Kidney epithelial cell (primary cell): ENCODE data around the gene SLC6A5. TPM values are rescaled to one million over a fixed set of nuclear protein-coding genes. Genes with fewer than 3 reads are reported as not detected.
A peak's percentile ranks its signal among the peaks of the same experiment; 100 is the strongest.

Experiments used
- DNase-seq: peaks from one replicate; pipeline ENCODE4 v3.0.0-alpha.2; 2010; ENCODE audit warnings: low read depth
- H3K27me3 ChIP-seq: 2 replicates; pipeline ENCODE4 v1.6.0; 2011; ENCODE audit warnings: low read length; ENCODE audit not compliant: control insufficient read depth, insufficient read depth
- H3K36me3 ChIP-seq: 2 replicates; pipeline ENCODE4 v1.5.1; 2011; ENCODE audit warnings: low read length; ENCODE audit not compliant: control insufficient read depth, insufficient read depth
- H3K4me3 ChIP-seq: 2 replicates; pipeline ENCODE4 v1.5.1; 2011; ENCODE audit warnings: low read depth, mild to moderate bottlenecking, control low read depth, low read length
- total RNA-seq: library from RNA; depleted of rRNA; stranded (reverse); fragments of >200 nt; gene quantifications from 2 replicates; pipeline ENCODE4 v1.2.3, GENCODE V29; 2015
- TF ChIP-seq, protein P1 (sequence below): IDR thresholded peaks from 2 replicates; pipeline ENCODE4 v1.5.1; 2011; ENCODE audit warnings: mild to moderate bottlenecking, moderate library complexity, low read length, control low read depth, inconsistent platforms; ENCODE audit not compliant: insufficient read depth, poor library complexity, severe bottlenecking

Gene SLC6A5
- total RNA-seq, 1 donor from 2014 or later = not detected

DNA sequence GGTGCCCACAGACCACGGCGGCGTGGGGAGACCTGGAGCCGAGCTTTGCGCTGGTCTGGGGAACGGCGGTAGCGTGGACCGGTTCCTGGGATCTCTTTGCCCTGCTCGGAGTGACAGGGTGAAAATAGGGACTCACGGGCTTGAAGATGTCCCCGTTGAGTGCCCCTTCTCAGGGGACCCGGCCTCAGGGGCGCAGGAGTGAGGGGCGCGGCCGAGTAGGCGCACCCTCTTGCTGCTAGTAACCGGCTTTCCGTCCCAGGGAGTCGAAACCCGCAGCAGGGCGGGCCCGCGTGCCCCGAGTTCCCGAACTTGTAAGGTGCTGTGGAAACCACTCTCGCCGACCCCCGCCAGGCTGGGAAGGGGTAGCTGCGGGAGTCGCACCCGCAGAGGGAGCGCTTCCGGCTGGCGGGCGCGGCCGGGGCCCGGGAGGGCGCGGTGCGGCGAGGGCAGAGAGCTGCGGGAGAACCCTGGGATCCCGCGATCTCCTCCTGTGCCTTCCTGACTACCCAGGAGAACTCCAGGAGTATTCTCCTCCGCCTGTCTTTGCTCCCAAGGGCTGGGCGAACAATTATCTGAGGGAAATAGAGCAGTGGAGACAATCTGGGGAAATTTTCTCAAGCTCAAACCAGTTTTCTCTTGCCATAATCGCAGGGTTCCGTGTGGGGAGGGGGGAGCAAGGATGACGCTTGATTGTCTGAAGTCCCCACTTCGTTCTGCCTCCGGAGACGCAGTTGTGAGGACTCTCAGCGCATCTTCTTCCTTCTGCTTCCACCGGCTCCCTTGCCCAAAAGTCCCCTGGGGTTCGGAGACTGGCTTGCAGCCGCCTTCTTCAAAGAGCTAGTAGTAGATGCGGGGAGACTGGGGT is 70.6 kb downstream of the SLC6A5 start:
- TF ChIP-seq, protein P1, sequence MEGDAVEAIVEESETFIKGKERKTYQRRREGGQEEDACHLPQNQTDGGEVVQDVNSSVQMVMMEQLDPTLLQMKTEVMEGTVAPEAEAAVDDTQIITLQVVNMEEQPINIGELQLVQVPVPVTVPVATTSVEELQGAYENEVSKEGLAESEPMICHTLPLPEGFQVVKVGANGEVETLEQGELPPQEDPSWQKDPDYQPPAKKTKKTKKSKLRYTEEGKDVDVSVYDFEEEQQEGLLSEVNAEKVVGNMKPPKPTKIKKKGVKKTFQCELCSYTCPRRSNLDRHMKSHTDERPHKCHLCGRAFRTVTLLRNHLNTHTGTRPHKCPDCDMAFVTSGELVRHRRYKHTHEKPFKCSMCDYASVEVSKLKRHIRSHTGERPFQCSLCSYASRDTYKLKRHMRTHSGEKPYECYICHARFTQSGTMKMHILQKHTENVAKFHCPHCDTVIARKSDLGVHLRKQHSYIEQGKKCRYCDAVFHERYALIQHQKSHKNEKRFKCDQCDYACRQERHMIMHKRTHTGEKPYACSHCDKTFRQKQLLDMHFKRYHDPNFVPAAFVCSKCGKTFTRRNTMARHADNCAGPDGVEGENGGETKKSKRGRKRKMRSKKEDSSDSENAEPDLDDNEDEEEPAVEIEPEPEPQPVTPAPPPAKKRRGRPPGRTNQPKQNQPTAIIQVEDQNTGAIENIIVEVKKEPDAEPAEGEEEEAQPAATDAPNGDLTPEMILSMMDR = no peak
- Histone ChIP-seq H3K4me3 (no peak overlapping the region), H3K36me3 (no peaks in the 10 kb centered on the region), H3K27me3 (peaks cover 43% of the 10 kb centered on the region)
- DNase-seq = no peak

DNA sequence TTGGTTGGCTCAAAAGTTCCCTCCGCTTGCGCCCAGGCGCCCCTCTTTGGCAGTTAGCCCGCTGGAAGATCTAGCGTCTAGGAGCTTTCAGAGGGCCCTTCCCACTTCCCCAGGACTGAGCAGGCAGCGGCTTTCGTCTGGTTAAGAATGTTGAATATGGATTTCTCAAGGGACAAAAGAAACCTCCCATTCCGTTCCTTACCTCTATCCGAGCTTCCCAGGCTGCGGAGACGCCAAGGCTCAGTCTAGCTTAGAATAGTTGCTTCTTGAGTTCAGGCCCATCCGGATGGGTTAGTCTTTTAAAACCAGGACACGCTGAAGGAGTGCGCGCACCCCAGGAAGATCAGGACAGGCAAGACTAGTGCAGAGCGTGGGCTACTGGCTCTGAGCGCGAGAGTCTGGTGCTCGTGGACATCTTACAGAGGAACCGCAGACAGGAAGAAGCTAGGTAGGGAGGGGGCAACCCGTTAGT is 71.6 kb downstream of the SLC6A5 start:
- peaks cover 43% of the 10 kb centered on the region for H3K27me3 ChIP-seq
- no peaks in the 10 kb centered on the region for H3K36me3 ChIP-seq
- no peak for DNase-seq
- H3K4me3 ChIP-seq = no peak overlapping the region
- TF ChIP-seq, protein P1 = no peak

- H3K36me3 ChIP-seq = no peaks in the 10 kb centered on the region
- TF ChIP-seq, protein P1 = peak; percentile 42
- no peak overlapping the region for H3K4me3 ChIP-seq
- H3K27me3 ChIP-seq = peaks cover 43% of the 10 kb centered on the region
- DNase-seq = no peak
Observed at GRCh38 chr11:20671856-20672546, 72.6 kb downstream of the SLC6A5 start.

DNA sequence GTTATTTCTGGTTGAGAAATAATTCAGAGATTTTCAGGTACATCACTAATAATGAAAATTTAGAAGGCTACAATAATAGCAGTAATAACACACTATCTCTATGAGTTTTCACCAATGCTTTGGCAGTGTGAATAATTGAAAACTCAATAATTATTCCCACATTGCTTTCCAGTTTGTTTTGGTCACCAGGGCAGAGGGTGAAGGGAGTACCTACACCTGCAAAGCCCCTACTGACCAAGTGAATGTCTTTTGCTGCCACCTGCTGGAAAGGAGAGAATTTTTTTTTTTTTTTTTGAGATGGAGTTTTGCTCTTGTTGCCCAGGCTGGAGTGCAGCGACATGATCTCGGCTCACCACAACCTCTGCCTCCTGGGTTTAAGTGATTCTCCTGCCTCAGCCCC is 73.2 kb downstream of the SLC6A5 start:
- Histone ChIP-seq H3K36me3 (no peaks in the 10 kb centered on the region), H3K27me3 (peaks cover 42% of the 10 kb centered on the region), H3K4me3 (no peak overlapping the region)
- TF ChIP-seq, protein P1 = peak; percentile 47
- DNase-seq = no peak

DNA sequence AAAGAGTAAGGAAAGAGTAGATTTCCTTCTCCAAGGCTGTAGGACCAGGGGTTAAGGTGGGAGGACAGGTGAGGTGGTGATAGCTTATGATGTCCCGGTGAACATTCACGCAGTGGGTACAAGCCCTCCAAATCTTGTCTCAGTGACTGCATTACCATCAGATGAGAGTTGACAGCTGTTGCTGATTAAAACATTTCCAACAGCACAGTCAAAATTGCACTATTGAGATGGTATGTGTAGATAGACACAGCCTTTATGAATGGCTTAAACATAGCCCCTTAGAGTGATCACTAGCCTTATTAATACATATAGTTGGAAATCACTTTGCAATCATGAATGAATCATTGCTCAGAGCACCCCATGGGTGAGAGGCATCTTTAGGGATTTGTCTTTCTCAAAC is 77.2 kb downstream of the SLC6A5 start:
- no peak for DNase-seq
- H3K36me3 ChIP-seq = no peaks in the 10 kb centered on the region
- H3K4me3 ChIP-seq = no peak overlapping the region
- TF ChIP-seq, protein P1 = no peak
- H3K27me3 ChIP-seq = peaks cover 1% of the 10 kb centered on the region
